ENCODE results near the gene CAMK2B. TPM values are rescaled to one million over a fixed set of nuclear protein-coding genes. Genes with fewer than 3 reads are reported as not detected.

CAMK2B gene
- total RNA-seq, 4 donors from 2014 or later = 0.50 to 2.0 (median 1.2) TPM

- 81% methylated on average over 12 of the region's 15 CpGs for WGBS
- no peaks in the 10 kb centered on the region for H3K9me3 ChIP-seq
- TF ChIP-seq POLR2AphosphoS5 (IDR thresholded peaks at IDR 0.05) = no peak
- TF ChIP-seq POLR2A (IDR thresholded peaks at IDR 0.05; ENCODE audit: low read depth) = no peak
- no peak for TF ChIP-seq EP300 (IDR thresholded peaks at IDR 0.05)
- TF ChIP-seq CTCF (IDR thresholded peaks at IDR 0.05) = no peak
- no peak overlapping the region for H3K4me3 ChIP-seq
- H3K4me1 ChIP-seq = no peaks in the 10 kb centered on the region
- H3K36me3 ChIP-seq = no peaks in the 10 kb centered on the region
- DNase-seq (ENCODE audit: extremely low spot score) = no peak
- H3K27me3 ChIP-seq = no peaks in the 10 kb centered on the region
- intact Hi-C loops (cut with DNase I) = no loop called here
- H3K27ac ChIP-seq (replicated peaks in 1 of 4) = no peak overlapping the region
Observed at GRCh38 chr7:44249639-44250234, 75.7 kb downstream of the CAMK2B start.

- DNase-seq (ENCODE audit: extremely low spot score) = no peak
- no peaks in the 10 kb centered on the region for H3K9me3 ChIP-seq
- H3K36me3 ChIP-seq = no peaks in the 10 kb centered on the region
- H3K27ac ChIP-seq (replicated peaks in 1 of 4) = no peak overlapping the region
- WGBS = 68% methylated on average over 3 of the region's 10 CpGs
- H3K4me1 ChIP-seq = no peaks in the 10 kb centered on the region
- H3K4me3 ChIP-seq = no peak overlapping the region
- intact Hi-C loops (cut with DNase I) = no loop called here
- no peaks in the 10 kb centered on the region for H3K27me3 ChIP-seq
- TF ChIP-seq POLR2AphosphoS5 (IDR thresholded peaks at IDR 0.05) (no peak), POLR2A (IDR thresholded peaks at IDR 0.05; ENCODE audit: low read depth) (no peak), CTCF (IDR thresholded peaks at IDR 0.05) (no peak), EP300 (IDR thresholded peaks at IDR 0.05) (no peak)
Observed at GRCh38 chr7:44247868-44248651, 77.3 kb downstream of the CAMK2B start.

- H3K36me3 ChIP-seq = no peaks in the 10 kb centered on the region
- peaks cover 0 to under 1% (median 0%) of the 10 kb centered on the region in 4 donors for H3K4me1 ChIP-seq
- no peak for DNase-seq (ENCODE audit: extremely low spot score)
- H3K4me3 ChIP-seq = no peak overlapping the region
- H3K9me3 ChIP-seq = no peaks in the 10 kb centered on the region
- no peaks in the 10 kb centered on the region for H3K27me3 ChIP-seq
- intact Hi-C loops (cut with DNase I) = no loop called here
- TF ChIP-seq CTCF (IDR thresholded peaks at IDR 0.05) (no peak), EP300 (IDR thresholded peaks at IDR 0.05) (no peak), POLR2AphosphoS5 (IDR thresholded peaks at IDR 0.05) (no peak), POLR2A (IDR thresholded peaks at IDR 0.05; ENCODE audit: low read depth) (no peak)
- no peak overlapping the region for H3K27ac ChIP-seq (replicated peaks in 1 of 4)
- 95% methylated on average over 7 of the region's 7 CpGs for WGBS
Observed at GRCh38 chr7:44246396-44247113, 78.8 kb downstream of the CAMK2B start.

GRCh38 chr7:44244282-44244681, 81.1 kb downstream of the CAMK2B start:
- Histone ChIP-seq H3K4me1 (peaks cover 0 to 8% (median 6%) of the 10 kb centered on the region in 4 donors), H3K4me3 (no peak overlapping the region), H3K9me3 (no peaks in the 10 kb centered on the region), H3K27ac (replicated peaks in 1 of 4) (no peak overlapping the region), H3K36me3 (no peaks in the 10 kb centered on the region), H3K27me3 (peaks cover 0 to 10% (median 0%) of the 10 kb centered on the region in 4 donors)
- no peak for DNase-seq (ENCODE audit: extremely low spot score)
- TF ChIP-seq POLR2A (IDR thresholded peaks at IDR 0.05; ENCODE audit: low read depth) (no peak), CTCF (IDR thresholded peaks at IDR 0.05) (peak in 1 of 3 experiments; percentile 32)
- intact Hi-C loops (cut with DNase I) = loop anchor here (5.0 kb wide), 1 partner anchor 323 kb away; no protein-coding TSS in a partner anchor
- WGBS = 72% methylated on average over 5 of the region's 8 CpGs
